SK-N-SH treated with all-trans-retinoic acid at 6 μM for 48 hours (cell line): ENCODE data around the gene TCP11L2.

Source experiments
- RARB ChIP-seq: fragments of 250-450 bp; sonication (Bioruptor Pico); IDR thresholded peaks from 2 replicates; pipeline ENCODE4 v1.8.0; 2021; ENCODE audit warnings: mild to moderate bottlenecking, moderate library complexity
- TF ChIP-seq, protein P1 (sequence below): fragments of 250-450 bp; sonication (Bioruptor Pico); IDR thresholded peaks from 2 replicates; pipeline ENCODE4 v1.5.0; 2020; ENCODE audit warnings: mild to moderate bottlenecking, moderate library complexity

DNA sequence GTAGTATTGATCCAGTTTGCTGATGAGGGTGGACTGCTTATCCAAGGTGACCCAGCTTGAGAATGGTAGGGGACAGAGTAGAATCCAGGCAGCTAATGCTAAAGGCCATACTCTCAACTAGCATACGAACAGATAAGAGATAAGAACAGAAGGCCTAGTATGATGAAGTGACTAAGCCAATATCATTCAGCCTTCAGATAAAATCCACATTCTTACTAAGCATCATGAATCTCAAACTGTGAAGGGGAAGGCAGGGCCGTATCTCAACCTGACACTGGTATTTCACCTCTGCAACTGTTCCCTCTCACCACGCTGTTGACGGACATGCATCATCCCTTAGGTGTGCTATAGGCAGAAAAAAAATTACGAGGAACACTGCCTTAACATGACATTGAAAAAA is 46.6 kb upstream of the TCP11L2 start:
- no peak for TF ChIP-seq RARB
- TF ChIP-seq, protein P1, sequence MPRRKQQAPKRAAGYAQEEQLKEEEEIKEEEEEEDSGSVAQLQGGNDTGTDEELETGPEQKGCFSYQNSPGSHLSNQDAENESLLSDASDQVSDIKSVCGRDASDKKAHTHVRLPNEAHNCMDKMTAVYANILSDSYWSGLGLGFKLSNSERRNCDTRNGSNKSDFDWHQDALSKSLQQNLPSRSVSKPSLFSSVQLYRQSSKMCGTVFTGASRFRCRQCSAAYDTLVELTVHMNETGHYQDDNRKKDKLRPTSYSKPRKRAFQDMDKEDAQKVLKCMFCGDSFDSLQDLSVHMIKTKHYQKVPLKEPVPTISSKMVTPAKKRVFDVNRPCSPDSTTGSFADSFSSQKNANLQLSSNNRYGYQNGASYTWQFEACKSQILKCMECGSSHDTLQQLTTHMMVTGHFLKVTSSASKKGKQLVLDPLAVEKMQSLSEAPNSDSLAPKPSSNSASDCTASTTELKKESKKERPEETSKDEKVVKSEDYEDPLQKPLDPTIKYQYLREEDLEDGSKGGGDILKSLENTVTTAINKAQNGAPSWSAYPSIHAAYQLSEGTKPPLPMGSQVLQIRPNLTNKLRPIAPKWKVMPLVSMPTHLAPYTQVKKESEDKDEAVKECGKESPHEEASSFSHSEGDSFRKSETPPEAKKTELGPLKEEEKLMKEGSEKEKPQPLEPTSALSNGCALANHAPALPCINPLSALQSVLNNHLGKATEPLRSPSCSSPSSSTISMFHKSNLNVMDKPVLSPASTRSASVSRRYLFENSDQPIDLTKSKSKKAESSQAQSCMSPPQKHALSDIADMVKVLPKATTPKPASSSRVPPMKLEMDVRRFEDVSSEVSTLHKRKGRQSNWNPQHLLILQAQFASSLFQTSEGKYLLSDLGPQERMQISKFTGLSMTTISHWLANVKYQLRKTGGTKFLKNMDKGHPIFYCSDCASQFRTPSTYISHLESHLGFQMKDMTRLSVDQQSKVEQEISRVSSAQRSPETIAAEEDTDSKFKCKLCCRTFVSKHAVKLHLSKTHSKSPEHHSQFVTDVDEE, result no peak
